GM18519 (cell line): ENCODE results near the gene SPACA5.
"Not testable (repeated sequence)": the region's sequence is repeated elsewhere in the genome, so short reads cannot be mapped to it uniquely, and the experiment has no call there.

ENCODE experiments used
- ATAC-seq: cut with Tn5 transposase; IDR thresholded peaks from one replicate; pipeline ENCODE4 v1.9.1; 2021; ENCODE audit warnings: mild to moderate bottlenecking, moderate library complexity; ENCODE audit not compliant: unreplicated experiment, low FRiP score

The SPACA5 gene

DNA sequence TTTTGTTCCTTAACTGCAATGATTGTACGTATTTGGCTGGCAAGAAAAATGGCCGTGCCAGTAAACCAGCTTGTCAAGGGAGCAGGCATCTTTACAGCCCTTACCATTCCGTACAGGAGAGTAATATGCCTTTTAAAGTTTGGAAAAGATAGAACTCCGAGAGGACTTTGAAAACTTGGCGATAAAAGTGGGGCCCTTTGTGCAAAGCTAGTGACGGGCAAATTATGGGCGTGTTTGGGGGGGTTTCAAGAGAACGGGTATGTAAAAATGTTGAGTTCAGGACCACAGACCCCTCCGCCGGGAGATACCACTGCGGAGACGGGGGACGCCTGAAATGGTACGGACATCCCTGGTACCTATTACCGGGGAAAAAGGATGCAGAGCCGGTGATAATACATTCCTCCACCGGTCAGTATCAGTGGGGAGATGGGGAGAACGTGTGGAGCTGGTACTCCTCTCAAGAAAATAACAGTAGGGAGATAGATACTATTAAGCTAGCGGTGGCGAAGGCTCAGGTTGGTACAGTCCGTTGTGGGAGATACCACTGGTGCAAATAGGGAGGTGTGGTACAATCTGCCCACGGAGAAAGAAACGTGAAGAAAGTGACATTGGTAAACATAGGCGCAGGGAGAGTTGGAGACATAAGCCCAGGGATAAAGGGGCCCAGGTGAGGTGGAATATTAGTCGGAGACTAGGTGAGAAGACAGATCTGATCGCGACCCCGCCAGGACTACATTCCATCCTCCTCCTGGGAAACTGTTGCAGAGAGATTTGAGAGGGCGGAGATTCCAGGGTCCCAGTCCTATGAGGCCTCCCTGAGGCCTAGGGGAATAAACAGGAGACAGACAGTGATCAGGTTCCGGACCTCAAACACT lies 14.5 kb downstream of the SPACA5 start:
- ATAC-seq, result no peak

DNA sequence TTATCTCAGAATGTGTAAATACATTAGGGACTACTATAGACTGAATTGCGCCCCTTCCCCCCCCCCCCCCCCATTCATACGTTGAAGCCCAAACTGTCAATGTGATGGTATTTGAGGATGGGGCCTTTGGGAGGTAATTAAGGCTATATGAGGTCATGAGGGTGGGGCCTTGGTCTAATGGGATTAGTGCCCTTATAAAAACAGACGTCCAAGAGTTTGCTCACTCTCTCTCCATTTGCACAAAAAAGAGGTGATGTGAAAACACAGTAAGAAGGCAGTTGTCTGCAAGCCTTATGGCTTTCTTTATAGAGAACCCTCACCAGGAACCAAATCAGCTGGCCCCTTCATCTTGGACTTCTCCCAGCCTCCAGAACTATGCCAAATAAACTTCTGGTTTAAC lies 15.3 kb downstream of the SPACA5 start:
- no peak for ATAC-seq

DNA sequence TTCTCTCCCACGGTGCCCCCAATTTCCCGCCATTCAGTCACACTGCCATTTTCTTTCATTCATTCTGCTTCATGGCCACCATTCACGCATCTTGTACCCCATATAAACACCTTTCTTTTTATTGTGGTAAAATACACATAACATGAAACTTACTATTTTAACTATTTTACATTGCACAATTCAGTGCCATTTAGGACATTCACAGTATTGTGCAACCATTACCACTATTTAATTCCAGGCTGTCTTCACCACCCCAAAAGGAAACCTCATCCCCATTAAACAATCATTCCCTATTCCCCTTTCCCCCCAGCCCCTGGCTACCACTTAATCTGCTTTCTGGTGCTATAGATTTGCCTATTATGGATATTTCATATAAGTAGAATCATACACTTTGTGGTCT lies 15.9 kb downstream of the SPACA5 start:
- ATAC-seq, result no peak

DNA sequence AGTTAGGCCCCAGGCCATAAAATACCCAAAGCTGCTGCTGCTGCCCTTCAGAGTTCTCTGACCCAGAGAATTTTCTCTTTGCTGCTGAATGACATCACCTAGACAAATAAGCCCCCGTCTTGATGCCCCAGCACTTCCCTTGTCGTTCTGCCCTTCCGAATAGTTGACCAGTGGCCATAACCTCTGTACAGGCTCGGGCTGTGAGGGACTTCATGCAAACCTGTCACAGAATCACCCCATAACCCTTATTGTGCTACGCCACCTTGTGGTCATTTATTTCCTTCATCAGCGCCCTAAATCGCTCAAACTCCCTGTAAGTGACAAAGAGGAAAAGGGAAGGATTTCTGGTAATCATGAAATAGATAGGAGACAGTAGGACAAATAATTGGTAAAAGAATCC lies 18.8 kb downstream of the SPACA5 start:
- no peak for ATAC-seq

DNA sequence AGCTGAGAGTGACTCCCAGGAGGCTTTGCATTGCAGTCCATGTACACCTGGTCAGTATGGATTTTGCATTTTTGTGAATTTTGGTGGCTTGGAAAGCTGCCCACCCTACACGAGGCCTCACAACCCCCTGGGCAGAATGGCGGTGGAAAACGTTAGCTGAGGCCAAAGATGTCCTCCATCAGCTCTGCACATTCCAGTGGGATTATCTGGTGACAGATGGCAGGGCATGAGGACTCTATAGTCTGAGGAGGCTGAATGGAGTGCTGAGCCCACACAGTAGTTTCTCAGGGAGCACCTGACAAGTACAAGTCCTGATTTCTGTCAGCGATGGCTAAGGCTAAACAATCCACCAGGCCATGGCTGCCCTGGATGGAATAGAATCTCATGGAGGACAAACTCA lies 20.8 kb downstream of the SPACA5 start:
- not testable (repeated sequence) for ATAC-seq

DNA sequence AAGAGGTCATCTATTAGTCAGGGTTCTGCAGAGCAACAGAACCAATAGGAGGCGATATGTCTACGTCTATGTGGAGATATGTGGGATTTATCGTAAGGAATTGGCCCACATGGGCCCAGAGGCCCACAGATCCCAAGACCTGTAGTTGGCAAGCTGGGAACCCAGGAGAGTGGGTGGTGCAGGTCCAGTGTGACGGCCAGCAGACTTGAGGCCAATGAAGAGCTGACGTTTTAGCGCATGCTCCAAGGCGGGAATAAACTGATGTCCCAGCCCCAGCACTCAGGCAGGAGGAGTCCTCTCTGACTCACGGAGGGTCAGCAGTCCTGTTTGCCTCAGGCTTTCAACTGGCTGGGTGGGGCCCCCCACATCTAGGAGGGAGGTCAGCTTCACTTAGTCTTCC lies 21.3 kb downstream of the SPACA5 start:
- no peak for ATAC-seq

DNA sequence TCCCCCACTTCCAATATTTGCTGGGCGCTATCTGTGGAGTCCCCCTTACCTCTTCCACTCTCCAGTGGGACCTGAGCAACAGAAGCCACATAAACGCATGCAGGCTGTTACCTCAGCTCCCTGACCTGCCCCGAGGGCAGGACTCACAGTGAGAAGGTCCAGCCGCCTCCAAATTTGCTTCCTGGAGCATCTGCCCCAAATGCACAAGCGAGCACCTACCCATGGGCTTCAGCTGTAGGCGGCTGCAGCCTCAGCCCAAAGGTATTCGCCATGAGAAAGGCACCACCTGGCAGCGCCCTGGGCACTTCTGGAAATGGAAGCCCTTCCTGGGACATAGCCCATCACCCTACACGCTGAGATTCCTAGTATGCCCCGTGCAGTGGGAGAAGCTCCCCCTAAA lies 23.4 kb downstream of the SPACA5 start:
- no peak for ATAC-seq

DNA sequence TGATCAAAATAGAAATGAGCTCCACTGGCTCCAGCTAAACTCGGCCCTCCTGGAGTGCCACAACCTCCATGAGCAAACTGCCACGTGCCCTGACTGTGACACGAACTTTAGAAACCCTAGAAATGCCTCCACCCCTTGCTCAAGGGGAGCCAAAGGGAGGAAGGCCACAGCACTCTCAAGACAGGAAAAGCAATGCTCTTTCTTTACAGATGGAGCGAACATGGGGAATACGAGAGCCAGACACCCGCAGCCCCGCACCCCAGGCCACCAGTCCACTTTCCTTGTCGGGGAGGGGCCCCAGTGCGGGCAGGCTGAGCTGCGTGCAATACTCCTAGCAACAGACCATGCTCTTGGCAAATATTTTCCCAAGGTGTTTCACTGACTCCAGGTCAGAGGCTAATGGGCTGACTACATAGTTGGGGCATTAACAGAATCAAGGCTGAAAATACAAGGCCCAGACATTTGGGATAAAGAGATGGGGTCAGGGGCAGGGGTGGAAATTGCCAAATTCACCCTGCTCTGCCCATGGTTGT lies 23.9 kb downstream of the SPACA5 start:
- not testable (repeated sequence) for ATAC-seq

DNA sequence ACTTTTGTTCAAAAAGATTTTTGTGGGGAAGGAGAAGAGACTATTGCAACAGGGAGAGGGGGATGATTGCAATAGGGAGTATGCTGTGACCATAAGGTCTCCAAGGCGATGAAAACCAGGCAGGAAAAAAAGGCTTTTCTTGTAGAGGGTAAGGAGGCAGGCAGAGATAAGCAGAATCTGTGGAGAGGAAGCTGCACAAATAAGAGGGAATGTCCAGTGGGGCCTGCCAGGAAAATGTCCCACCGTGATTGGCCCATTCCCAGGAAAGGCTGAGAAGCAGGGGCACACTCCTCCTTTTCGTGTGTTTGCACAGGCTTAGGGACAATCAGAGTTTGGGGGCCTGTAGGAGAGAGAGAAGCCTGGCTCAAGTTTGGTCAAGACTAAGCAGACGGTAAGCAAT lies 29.1 kb downstream of the SPACA5 start:
- no peak for ATAC-seq

DNA sequence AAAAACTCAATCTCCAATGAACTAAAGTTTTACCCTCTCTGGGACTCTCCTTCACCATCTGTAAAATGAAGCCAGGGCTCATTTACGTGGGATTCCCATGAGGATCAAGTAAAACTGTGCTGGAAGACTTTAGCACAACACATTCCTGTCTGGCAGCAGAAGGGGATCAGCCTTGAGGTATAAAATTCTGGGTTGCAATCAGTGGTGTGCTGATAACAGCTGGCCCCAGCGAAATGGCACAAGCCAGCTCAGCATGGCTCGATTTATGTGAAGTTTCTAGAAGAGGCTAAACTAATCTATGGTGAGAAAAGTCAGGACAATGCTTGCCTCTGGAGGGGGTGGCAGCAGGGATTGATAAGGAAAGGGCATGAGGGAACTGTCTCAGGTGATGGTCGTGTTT lies 36.3 kb downstream of the SPACA5 start:
- ATAC-seq, result no peak

DNA sequence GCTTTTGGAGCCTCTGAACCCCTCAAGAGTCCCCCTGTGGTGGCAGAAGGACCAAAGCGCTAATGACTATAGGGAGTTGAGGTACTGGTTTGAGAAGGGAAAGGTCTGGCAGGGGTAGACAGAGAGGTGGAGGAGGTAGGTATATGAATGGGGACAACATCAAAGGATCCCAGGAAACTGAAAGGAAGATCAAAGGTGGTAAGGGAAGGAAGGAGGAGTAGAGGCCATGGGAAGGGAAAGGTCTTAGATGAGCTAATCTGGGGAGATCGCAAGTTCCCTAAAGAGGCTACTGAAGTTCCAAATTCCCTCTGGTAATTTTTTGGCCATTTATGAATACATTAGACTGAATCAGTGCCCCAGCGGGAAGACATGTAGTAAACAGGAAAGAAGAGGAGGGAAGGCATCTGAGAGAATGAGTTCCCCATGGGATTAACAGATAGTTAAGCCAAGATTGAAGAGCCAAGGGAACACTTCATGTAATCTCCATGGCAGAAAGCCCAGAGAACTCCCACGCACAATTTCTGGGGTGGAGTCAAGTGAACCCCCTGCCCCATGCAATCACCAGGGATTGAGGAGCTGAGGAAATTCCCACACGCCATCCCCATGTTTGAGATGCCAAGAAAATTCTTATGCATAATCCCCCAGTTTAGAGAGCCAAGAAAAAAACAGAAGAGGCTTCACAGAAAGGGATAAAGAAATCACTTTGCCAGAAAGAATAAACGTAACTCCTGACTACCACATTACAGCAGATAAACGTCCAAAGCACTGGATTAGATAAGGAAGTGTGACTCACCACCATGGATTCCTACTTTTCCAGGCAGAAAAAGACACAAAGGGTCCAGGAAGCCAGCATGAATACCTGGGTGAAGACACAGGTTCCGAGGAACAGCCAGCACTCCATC lies 38.9 kb downstream of the SPACA5 start:
- ATAC-seq, result no peak

DNA sequence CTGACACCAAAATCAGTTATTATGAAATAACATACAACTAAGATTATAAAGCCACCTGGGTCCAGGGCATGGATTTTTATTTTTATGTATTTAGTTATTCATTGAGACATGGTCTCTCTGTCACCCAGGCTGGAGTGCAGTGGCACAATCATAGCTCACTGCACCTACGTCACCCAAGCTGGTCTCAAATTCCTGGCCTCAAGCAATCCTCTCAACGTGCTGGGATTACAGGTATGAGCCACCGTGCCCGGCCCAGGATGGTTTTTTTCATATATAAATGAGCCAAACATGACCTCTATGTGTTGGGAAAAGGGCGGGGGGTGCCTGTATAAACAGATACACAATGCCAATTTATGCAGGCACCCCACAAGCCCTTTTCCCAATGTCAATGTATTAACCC lies 40.1 kb downstream of the SPACA5 start:
- ATAC-seq, result no peak

DNA sequence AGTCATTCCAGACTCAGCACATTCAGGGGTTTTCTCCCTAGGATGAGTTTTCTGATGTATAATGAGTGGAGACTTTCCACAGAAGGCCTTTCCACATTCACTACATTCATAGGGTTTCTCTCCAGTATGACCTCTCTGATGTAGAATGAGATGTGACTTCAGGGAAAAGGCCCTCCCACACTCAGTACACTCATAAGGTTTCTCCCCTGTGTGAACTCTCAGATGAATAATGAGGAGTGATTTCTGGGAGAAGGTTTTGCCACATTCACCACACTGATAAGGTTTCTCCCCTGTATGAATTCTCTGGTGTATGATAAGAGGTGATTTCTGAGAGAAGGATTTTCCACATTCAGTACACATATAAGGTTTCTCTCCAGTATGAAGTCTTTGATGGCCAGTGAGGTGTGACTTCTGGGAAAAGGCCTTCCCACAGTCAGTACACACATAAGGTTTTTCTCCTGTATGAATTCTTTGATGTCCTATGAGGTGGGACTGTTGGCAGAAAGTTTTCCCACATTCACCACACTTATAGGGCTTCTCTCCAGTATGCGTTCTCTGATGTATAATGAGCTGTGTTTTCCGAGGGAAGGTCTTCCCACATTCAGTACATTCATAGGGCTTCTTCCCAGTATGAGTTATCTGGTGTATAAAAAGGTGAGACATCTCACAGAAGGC lies 52.0 kb downstream of the SPACA5 start:
- no peak for ATAC-seq

DNA sequence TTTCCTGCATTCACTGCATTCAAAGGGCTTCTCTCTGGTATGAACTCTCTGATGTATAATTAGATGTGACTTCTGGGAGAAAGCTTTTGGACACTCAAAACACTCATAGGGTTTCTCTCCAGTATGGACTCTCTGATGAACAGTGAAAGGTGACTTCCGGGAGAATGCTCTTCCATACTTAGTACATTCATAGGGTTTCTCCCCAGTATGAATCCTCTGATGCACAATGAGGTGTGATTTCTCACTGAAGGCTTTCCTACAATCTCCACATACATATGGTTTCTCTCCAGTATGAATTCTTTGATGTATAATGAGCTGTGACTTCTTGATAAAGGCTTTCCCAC lies 52.5 kb downstream of the SPACA5 start:
- no peak for ATAC-seq
